Fibroblast of lung (primary cell): Measurements from ENCODE around the gene DDX23. TPM values are rescaled to one million over a fixed set of nuclear protein-coding genes. Genes with fewer than 3 reads are reported as not detected.

ENCODE experiments used
- DNase-seq, 2 donors: peaks; one replicate each; pipeline versions ENCODE4 v3.0.0 to v3.0.0-alpha.2; 2010; ENCODE audit warnings: low read depth in 2 of 2
- H2AFZ ChIP-seq: 2 replicates; pipeline ENCODE4 v1.5.1; 2012; ENCODE audit warnings: low read length, control low read depth, inconsistent platforms
- H3K27ac ChIP-seq: 2 replicates; pipeline ENCODE4 v1.5.1; 2011; ENCODE audit warnings: low read length, control low read depth; ENCODE audit not compliant: insufficient read depth
- H3K27me3 ChIP-seq: 2 replicates; pipeline ENCODE4 v1.5.1; 2011; ENCODE audit warnings: mild to moderate bottlenecking, low read length; ENCODE audit not compliant: control insufficient read depth, insufficient read depth
- H3K36me3 ChIP-seq: 2 replicates; pipeline ENCODE4 v1.5.1; 2011; ENCODE audit warnings: low read length; ENCODE audit not compliant: control insufficient read depth, insufficient read depth
- H3K4me1 ChIP-seq: 2 replicates; pipeline ENCODE4 v1.5.1; 2011; ENCODE audit warnings: low read length; ENCODE audit not compliant: control insufficient read depth, insufficient read depth; ENCODE audit errors: extremely low read depth
- H3K4me2 ChIP-seq: 2 replicates; pipeline ENCODE4 v1.5.1; 2011; ENCODE audit warnings: low read length, control low read depth; ENCODE audit not compliant: insufficient read depth; ENCODE audit errors: extremely low read depth
- H3K4me3 ChIP-seq, 4 experiments: fragments of 200-600 bp in 1 of 4; sonication (generic) in 1 of 4; replicated peaks in 1 of 4; 2 replicates each; pipeline ENCODE4 v1.5.1; 2011 to 2016; ENCODE audit warnings: low read length in 4 of 4, low read depth in 3 of 4, mild to moderate bottlenecking in 3 of 4, control low read depth in 2 of 4, inconsistent platforms in 1 of 4, mixed read lengths in 1 of 4; ENCODE audit not compliant: insufficient read depth in 1 of 4; ENCODE audit errors: control extremely low read depth in 1 of 4
- H3K79me2 ChIP-seq: 2 replicates; pipeline ENCODE4 v1.5.1; 2012; ENCODE audit warnings: mild to moderate bottlenecking, low read length, inconsistent platforms; ENCODE audit not compliant: control insufficient read depth, insufficient read depth
- H3K9ac ChIP-seq: 2 replicates; pipeline ENCODE4 v1.5.1; 2011; ENCODE audit warnings: mild to moderate bottlenecking, low read length, control low read depth; ENCODE audit not compliant: insufficient read depth
- H3K9me3 ChIP-seq: 2 replicates; pipeline ENCODE4 v1.5.1; 2012; ENCODE audit warnings: low read depth, low read length; ENCODE audit not compliant: control insufficient read depth, insufficient read depth
- H4K20me1 ChIP-seq: 2 replicates; pipeline ENCODE4 v1.5.1; 2011; ENCODE audit warnings: low read length; ENCODE audit not compliant: control insufficient read depth, insufficient read depth; ENCODE audit errors: extremely low read depth
- CTCF ChIP-seq, 2 donors: IDR thresholded peaks in 1 of 2; conservative IDR thresholded peaks in 1 of 2; 1 replicate in 1 of 2; 2 replicates in 1 of 2; pipeline ENCODE4 v1.5.1; 2011 to 2012; ENCODE audit warnings: low read length in 2 of 2, control low read depth in 1 of 2, inconsistent platforms in 1 of 2, low read depth in 1 of 2, mild to moderate bottlenecking in 1 of 2
- EZH2 ChIP-seq: IDR thresholded peaks from 2 replicates; pipeline ENCODE4 v1.5.1; 2012; ENCODE audit warnings: low read length, control low read depth, mild to moderate bottlenecking; ENCODE audit errors: missing control alignments
- polyA plus RNA-seq, 2 donors: library from polyadenylated mRNA; depleted of rRNA in 1 of 2; stranded (reverse) in 1 of 2; unstranded in 1 of 2; fragments of >200 nt; gene quantifications; 2 replicates each; pipeline ENCODE4 v1.2.1, GENCODE V29; 2011 to 2012; ENCODE audit warnings: missing spikeins in 1 of 2
- total RNA-seq: library from RNA; depleted of rRNA; stranded (reverse); fragments of >200 nt; gene quantifications from 2 replicates; pipeline ENCODE4 v1.2.1, GENCODE V29; 2014

Gene DDX23
- total and polyA plus RNA-seq, 2 donors (not counting 1 experiment from before 2014, with no cell fraction given), result 48.6 to 62.4 TPM

GRCh38 chr12:48827026-48827425, 24.9 kb downstream of the DDX23 start:
- Histone ChIP-seq H2AFZ (no peak overlapping the region), H3K4me1 (no peaks in the 10 kb centered on the region), H3K79me2 (no peaks in the 10 kb centered on the region), H3K36me3 (peaks cover 21% of the 10 kb centered on the region), H3K27me3 (no peaks in the 10 kb centered on the region), H3K9me3 (no peaks in the 10 kb centered on the region), H3K9ac (no peak overlapping the region), H3K4me2 (no peak overlapping the region), H3K4me3 (no peak overlapping the region), H4K20me1 (no peaks in the 10 kb centered on the region), H3K27ac (no peak overlapping the region)
- TF ChIP-seq EZH2, result no peak
- TF ChIP-seq CTCF (conservative IDR thresholded peaks at IDR 0.05 in 1 of 2, IDR thresholded peaks at IDR 0.05 in 1 of 2; ENCODE audit: low read depth in 1 of 2, low read length in 2 of 2), result no peak
- DNase-seq, result no peak

GRCh38 chr12:48826209-48826855, 25.6 kb downstream of the DDX23 start:
- H3K27ac ChIP-seq, result no peak overlapping the region
- no peak for TF ChIP-seq CTCF (conservative IDR thresholded peaks at IDR 0.05 in 1 of 2, IDR thresholded peaks at IDR 0.05 in 1 of 2; ENCODE audit: low read depth in 1 of 2, low read length in 2 of 2)
- TF ChIP-seq EZH2, result no peak
- H3K27me3 ChIP-seq, result no peaks in the 10 kb centered on the region
- no peak overlapping the region for H3K4me3 ChIP-seq
- no peak overlapping the region for H2AFZ ChIP-seq
- H3K9ac ChIP-seq, result no peak overlapping the region
- H3K36me3 ChIP-seq, result peaks cover 21% of the 10 kb centered on the region
- no peaks in the 10 kb centered on the region for H3K79me2 ChIP-seq
- no peaks in the 10 kb centered on the region for H3K4me1 ChIP-seq
- no peaks in the 10 kb centered on the region for H4K20me1 ChIP-seq
- no peaks in the 10 kb centered on the region for H3K9me3 ChIP-seq
- no peak overlapping the region for H3K4me2 ChIP-seq
- DNase-seq, result no peak

- Histone ChIP-seq H3K9ac (no peak overlapping the region), H3K36me3 (peaks cover 17% of the 10 kb centered on the region), H3K27me3 (no peaks in the 10 kb centered on the region), H2AFZ (no peak overlapping the region), H3K79me2 (peaks cover 2% of the 10 kb centered on the region), H3K4me3 (no peak overlapping the region), H4K20me1 (no peaks in the 10 kb centered on the region), H3K27ac (no peak overlapping the region), H3K4me2 (no peak overlapping the region), H3K9me3 (no peaks in the 10 kb centered on the region), H3K4me1 (no peaks in the 10 kb centered on the region)
- TF ChIP-seq CTCF (conservative IDR thresholded peaks at IDR 0.05 in 1 of 2, IDR thresholded peaks at IDR 0.05 in 1 of 2; ENCODE audit: low read depth in 1 of 2, low read length in 2 of 2), result no peak
- TF ChIP-seq EZH2, result no peak
- no peak for DNase-seq
Observed at GRCh38 chr12:48824905-48825304, 27.1 kb downstream of the DDX23 start.
